ENCODE results near the gene TASP1. TPM values are rescaled to one million over a fixed set of nuclear protein-coding genes. Genes with fewer than 3 reads are reported as not detected.
"Not testable (repeated sequence)": the region's sequence is repeated elsewhere in the genome, so short reads cannot be mapped to it uniquely, and the experiment has no call there.

TASP1 gene
- total RNA-seq, 2 donors from 2014 or later, result 16.5 to 51.8 TPM

DNA sequence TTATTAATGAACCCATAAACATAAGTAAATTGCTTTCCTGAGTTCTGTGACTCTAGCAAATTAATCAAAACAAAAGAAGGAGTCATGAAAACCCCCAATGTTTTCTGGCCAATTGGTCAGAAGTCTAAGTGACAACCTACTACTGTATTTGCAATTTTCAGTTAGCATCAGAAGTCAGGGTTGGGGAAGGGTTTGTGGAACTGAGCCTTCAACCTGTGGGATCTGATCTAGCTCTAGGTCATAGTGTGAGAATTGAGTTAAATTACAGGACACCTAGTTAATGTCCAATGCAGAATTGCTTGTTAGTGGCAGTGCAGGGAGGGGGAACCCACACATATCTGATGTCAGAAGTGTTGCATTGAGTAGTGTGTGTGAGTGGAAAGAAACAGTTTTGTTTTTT lies 275.3 kb downstream of the TASP1 start:
- no peak for DNase-seq (ENCODE audit: low spot score)
- no peak for ATAC-seq (ENCODE audit: insufficient number of reproducible peaks, low FRiP score, low read depth)
- Histone ChIP-seq H3K36me3 (no peaks in the 10 kb centered on the region), H3K4me3 (no peak overlapping the region), H3K4me1 (ENCODE audit: control insufficient read depth in 1 of 2, low read depth in 2 of 2) (no peaks in the 10 kb centered on the region), H3K9me3 (no peaks in the 10 kb centered on the region), H3K27ac (no peak overlapping the region), H3K27me3 (replicated peaks; ENCODE audit: insufficient read depth) (no peaks in the 10 kb centered on the region)
- TF ChIP-seq, protein P1, sequence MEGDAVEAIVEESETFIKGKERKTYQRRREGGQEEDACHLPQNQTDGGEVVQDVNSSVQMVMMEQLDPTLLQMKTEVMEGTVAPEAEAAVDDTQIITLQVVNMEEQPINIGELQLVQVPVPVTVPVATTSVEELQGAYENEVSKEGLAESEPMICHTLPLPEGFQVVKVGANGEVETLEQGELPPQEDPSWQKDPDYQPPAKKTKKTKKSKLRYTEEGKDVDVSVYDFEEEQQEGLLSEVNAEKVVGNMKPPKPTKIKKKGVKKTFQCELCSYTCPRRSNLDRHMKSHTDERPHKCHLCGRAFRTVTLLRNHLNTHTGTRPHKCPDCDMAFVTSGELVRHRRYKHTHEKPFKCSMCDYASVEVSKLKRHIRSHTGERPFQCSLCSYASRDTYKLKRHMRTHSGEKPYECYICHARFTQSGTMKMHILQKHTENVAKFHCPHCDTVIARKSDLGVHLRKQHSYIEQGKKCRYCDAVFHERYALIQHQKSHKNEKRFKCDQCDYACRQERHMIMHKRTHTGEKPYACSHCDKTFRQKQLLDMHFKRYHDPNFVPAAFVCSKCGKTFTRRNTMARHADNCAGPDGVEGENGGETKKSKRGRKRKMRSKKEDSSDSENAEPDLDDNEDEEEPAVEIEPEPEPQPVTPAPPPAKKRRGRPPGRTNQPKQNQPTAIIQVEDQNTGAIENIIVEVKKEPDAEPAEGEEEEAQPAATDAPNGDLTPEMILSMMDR (IDR thresholded peaks at IDR 0.05), result no peak

DNA sequence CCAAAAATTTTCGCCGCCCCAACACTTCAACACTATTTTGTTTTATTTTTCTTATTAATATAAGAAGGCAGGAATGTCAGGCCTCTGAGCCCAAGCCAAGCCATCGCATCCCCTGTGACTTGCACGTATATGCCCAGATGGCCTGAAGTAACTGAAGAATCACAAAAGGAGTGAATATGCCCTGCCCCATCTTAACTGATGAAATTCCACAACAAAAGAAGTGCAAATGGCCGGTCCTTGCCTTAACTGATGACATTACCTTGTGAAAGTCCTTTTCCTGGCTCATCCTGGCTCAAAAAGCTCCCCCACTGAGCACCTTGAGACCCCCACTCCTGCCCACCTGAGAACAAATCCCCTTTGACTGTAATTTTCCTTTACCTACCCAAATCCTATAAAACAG lies 276.6 kb downstream of the TASP1 start:
- not testable (repeated sequence) for H3K27ac ChIP-seq; DNase-seq (ENCODE audit: low spot score); ATAC-seq (ENCODE audit: insufficient number of reproducible peaks, low FRiP score, low read depth)

DNA sequence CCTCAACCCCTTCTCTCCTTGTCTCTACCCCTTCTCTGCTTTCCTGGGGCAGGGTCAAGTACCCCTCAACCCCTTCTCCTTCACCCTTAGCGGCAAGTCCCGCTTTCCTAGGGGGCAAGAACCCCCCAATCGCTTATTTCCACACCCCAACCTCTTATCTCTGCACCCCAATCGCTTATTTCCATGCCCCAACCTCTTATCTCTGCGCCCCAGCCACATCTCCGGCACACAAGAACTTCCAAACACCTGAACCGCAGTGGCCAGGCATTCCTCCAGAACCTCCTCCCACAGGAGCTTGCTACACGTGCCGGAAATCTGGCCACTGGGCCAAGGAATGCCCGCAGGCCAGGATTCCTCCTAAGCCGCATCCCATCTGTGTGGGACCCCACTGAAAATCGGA lies 279.8 kb downstream of the TASP1 start:
- DNase-seq (ENCODE audit: low spot score); H3K36me3 ChIP-seq; H3K4me1 ChIP-seq (ENCODE audit: control insufficient read depth in 1 of 2, low read depth in 2 of 2); ATAC-seq (ENCODE audit: insufficient number of reproducible peaks, low FRiP score, low read depth); H3K4me3 ChIP-seq; H3K27me3 ChIP-seq (replicated peaks; ENCODE audit: insufficient read depth); H3K9me3 ChIP-seq; H3K27ac ChIP-seq: not testable (repeated sequence)

More for the DNA sequence above, 276.6 kb downstream of the TASP1 start:
- not testable (repeated sequence) for H3K27me3 ChIP-seq (replicated peaks; ENCODE audit: insufficient read depth); H3K36me3 ChIP-seq; H3K9me3 ChIP-seq; H3K4me3 ChIP-seq; H3K4me1 ChIP-seq (ENCODE audit: control insufficient read depth in 1 of 2, low read depth in 2 of 2)

DNA sequence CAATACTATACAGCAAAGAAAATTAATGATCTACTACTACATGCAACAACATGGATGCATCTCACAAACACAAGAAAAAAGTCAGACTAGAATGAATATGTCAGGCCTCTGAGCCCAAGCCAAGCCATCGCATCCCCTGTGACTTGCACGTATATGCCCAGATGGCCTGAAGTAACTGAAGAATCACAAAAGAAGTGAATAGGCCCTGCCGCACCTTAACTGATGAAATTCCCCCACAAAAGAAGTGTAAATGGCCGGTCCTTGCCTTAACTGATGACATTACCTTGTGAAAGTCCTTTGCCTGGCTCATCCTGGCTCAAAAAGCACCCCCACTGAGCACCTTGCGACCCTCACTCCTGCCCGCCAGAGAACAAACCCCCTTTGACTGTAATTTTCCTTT lies 280.9 kb downstream of the TASP1 start:
- H3K36me3 ChIP-seq; H3K27me3 ChIP-seq (replicated peaks; ENCODE audit: insufficient read depth); H3K9me3 ChIP-seq; H3K4me3 ChIP-seq; H3K27ac ChIP-seq; ATAC-seq (ENCODE audit: insufficient number of reproducible peaks, low FRiP score, low read depth); DNase-seq (ENCODE audit: low spot score); H3K4me1 ChIP-seq (ENCODE audit: control insufficient read depth in 1 of 2, low read depth in 2 of 2): not testable (repeated sequence)

DNA sequence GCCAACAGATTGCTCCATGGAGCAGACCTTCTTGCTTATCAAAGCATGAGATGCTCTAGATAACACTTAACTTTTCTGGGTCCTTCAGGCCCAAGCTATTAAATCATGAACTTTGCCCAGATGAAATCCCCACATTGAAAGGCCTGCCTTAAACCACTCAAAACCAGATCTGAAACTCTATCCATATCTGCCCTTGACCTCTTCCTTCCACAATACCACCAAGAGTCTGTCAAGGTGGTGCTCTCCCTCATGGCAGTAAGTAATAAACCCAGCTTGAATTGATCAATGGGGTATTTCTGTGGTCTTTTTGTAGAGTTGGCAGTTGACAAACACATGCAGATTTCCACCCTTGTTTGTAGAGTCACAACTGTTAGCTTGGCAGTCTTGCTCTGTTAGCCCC lies 282.1 kb downstream of the TASP1 start:
- Histone ChIP-seq H3K27ac (no peak overlapping the region), H3K4me3 (no peak overlapping the region), H3K9me3 (no peaks in the 10 kb centered on the region), H3K4me1 (ENCODE audit: control insufficient read depth in 1 of 2, low read depth in 2 of 2) (no peaks in the 10 kb centered on the region), H3K36me3 (no peaks in the 10 kb centered on the region), H3K27me3 (replicated peaks; ENCODE audit: insufficient read depth) (no peaks in the 10 kb centered on the region)
- TF ChIP-seq, protein P1 (IDR thresholded peaks at IDR 0.05), result no peak
- no peak for ATAC-seq (ENCODE audit: insufficient number of reproducible peaks, low FRiP score, low read depth)
- DNase-seq (ENCODE audit: low spot score), result no peak

DNA sequence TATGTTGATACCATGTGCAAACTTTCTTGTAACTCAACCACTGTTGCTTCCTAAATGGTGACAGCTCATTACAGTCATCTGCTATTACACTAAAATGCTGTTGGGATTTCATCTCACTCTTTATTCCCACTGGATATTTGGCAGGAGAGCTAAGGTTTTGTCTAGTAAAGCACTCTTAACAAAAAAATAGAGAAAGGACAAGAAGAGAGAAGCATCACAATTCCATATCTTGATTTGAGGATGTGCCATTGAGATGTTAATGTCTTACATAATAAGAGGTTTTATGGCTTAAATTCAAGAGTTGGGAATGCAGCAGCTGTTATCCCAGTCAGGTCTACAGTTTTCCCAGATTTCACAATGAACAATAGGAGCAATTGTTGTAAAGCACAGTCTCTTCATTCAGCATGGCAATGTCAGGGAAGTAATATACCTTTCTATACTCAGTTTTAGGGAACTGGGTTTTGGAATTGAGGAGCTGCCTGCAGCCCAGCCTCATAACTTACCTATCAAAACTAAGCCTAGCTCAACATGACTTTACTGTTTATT lies 282.7 kb downstream of the TASP1 start:
- ATAC-seq (ENCODE audit: insufficient number of reproducible peaks, low FRiP score, low read depth) (no peak), DNase-seq (ENCODE audit: low spot score) (no peak)
- TF ChIP-seq, protein P1 (IDR thresholded peaks at IDR 0.05), result no peak
- Histone ChIP-seq H3K4me3 (no peak overlapping the region), H3K27ac (no peak overlapping the region), H3K9me3 (no peaks in the 10 kb centered on the region), H3K27me3 (replicated peaks; ENCODE audit: insufficient read depth) (no peaks in the 10 kb centered on the region), H3K36me3 (no peaks in the 10 kb centered on the region), H3K4me1 (ENCODE audit: control insufficient read depth in 1 of 2, low read depth in 2 of 2) (no peaks in the 10 kb centered on the region)

DNA sequence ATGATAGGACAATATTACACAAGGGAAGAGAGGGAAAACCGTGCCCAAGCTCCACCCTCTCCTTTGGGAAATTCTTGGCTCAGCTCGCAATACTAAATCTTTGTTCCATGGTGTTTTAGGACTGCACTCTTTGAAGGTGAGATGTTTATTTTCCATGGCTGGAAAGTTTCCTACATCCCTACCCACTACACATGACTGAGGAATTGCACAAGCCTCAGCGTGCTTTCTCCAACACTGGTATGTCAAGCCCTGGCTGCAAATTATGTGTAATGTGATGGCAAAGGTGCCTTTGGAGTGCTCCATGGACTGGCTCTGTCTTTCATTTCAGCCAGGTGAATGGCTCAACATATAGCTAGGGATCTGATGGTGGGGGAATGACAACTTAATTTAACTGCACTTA lies 283.3 kb downstream of the TASP1 start:
- DNase-seq (ENCODE audit: low spot score) (no peak), ATAC-seq (ENCODE audit: insufficient number of reproducible peaks, low FRiP score, low read depth) (no peak)
- TF ChIP-seq, protein P1 (IDR thresholded peaks at IDR 0.05), result no peak
- Histone ChIP-seq H3K27me3 (replicated peaks; ENCODE audit: insufficient read depth) (no peaks in the 10 kb centered on the region), H3K4me3 (no peak overlapping the region), H3K9me3 (no peaks in the 10 kb centered on the region), H3K27ac (no peak overlapping the region), H3K36me3 (no peaks in the 10 kb centered on the region), H3K4me1 (ENCODE audit: control insufficient read depth in 1 of 2, low read depth in 2 of 2) (no peaks in the 10 kb centered on the region)
